Measurements from ENCODE around the gene SALL4.
"Not testable (repeated sequence)": the region's sequence is repeated elsewhere in the genome, so short reads cannot be mapped to it uniquely, and the experiment has no call there.

Gene SALL4

GRCh38 chr20:51766994-51767866, 35.1 kb downstream of the SALL4 start:
- H3K27me3 Mint-ChIP-seq (ENCODE audit: low read depth): peaks cover 40% of the 10 kb centered on the region
- no peaks in the 10 kb centered on the region for H3K9me3 Mint-ChIP-seq
- H3K27ac Mint-ChIP-seq: no peak overlapping the region

GRCh38 chr20:51765381-51765780, 36.9 kb downstream of the SALL4 start:
- H3K4me1 Mint-ChIP-seq (ENCODE audit: low read depth); H3K27ac Mint-ChIP-seq; H3K36me3 Mint-ChIP-seq (ENCODE audit: low read depth); DNase-seq (ENCODE audit: low spot score); H3K9me3 Mint-ChIP-seq; H3K4me3 Mint-ChIP-seq: not testable (repeated sequence)
- H3K27me3 Mint-ChIP-seq (ENCODE audit: low read depth): peaks cover 34% of the 10 kb centered on the region

More at GRCh38 chr20:51766994-51767866, 35.1 kb downstream of the SALL4 start:
- Mint-ChIP-seq H3K4me3 (peak overlapping the region; percentile 66), H3K4me1 (ENCODE audit: low read depth) (peaks cover 7% of the 10 kb centered on the region), H3K36me3 (ENCODE audit: low read depth) (no peaks in the 10 kb centered on the region)
- DNase-seq (ENCODE audit: low spot score): peak; percentile 72

GRCh38 chr20:51763965-51764602, 38.2 kb downstream of the SALL4 start:
- Mint-ChIP-seq H3K27me3 (ENCODE audit: low read depth) (peaks cover 21% of the 10 kb centered on the region), H3K27ac (no peak overlapping the region), H3K4me1 (ENCODE audit: low read depth) (peaks cover 5% of the 10 kb centered on the region), H3K9me3 (no peaks in the 10 kb centered on the region), H3K4me3 (no peak overlapping the region), H3K36me3 (ENCODE audit: low read depth) (no peaks in the 10 kb centered on the region)
- no peak for DNase-seq (ENCODE audit: low spot score)

- no peak for DNase-seq (ENCODE audit: low spot score)
- H3K27me3 Mint-ChIP-seq (ENCODE audit: low read depth): peaks cover 5% of the 10 kb centered on the region
- no peaks in the 10 kb centered on the region for H3K9me3 Mint-ChIP-seq
- H3K4me3 Mint-ChIP-seq: no peak overlapping the region
- no peaks in the 10 kb centered on the region for H3K36me3 Mint-ChIP-seq (ENCODE audit: low read depth)
- H3K4me1 Mint-ChIP-seq (ENCODE audit: low read depth): no peaks in the 10 kb centered on the region
- H3K27ac Mint-ChIP-seq: no peak overlapping the region
Measured at GRCh38 chr20:51760905-51761546, 41.3 kb downstream of the SALL4 start.

- Mint-ChIP-seq H3K4me3 (no peak overlapping the region), H3K4me1 (ENCODE audit: low read depth) (no peaks in the 10 kb centered on the region), H3K36me3 (ENCODE audit: low read depth) (no peaks in the 10 kb centered on the region), H3K27me3 (ENCODE audit: low read depth) (peaks cover 3% of the 10 kb centered on the region), H3K27ac (no peak overlapping the region), H3K9me3 (no peaks in the 10 kb centered on the region)
- DNase-seq (ENCODE audit: low spot score): no peak
Measured at GRCh38 chr20:51759769-51760510, 42.4 kb downstream of the SALL4 start.

- H3K9me3 Mint-ChIP-seq: no peaks in the 10 kb centered on the region
- H3K27ac Mint-ChIP-seq: no peak overlapping the region
- H3K27me3 Mint-ChIP-seq (ENCODE audit: low read depth): peaks cover 2% of the 10 kb centered on the region
- no peak for DNase-seq (ENCODE audit: low spot score)
- H3K36me3 Mint-ChIP-seq (ENCODE audit: low read depth): no peaks in the 10 kb centered on the region
- H3K4me3 Mint-ChIP-seq: no peak overlapping the region
- no peaks in the 10 kb centered on the region for H3K4me1 Mint-ChIP-seq (ENCODE audit: low read depth)
Measured at GRCh38 chr20:51758978-51759544, 43.3 kb downstream of the SALL4 start.

GRCh38 chr20:51757226-51757625, 45.1 kb downstream of the SALL4 start:
- Mint-ChIP-seq H3K27ac (no peak overlapping the region), H3K4me1 (ENCODE audit: low read depth) (no peaks in the 10 kb centered on the region), H3K36me3 (ENCODE audit: low read depth) (no peaks in the 10 kb centered on the region), H3K27me3 (ENCODE audit: low read depth) (no peaks in the 10 kb centered on the region), H3K9me3 (no peaks in the 10 kb centered on the region), H3K4me3 (no peak overlapping the region)
- no peak for DNase-seq (ENCODE audit: low spot score)

GRCh38 chr20:51756653-51757052, 45.7 kb downstream of the SALL4 start:
- no peaks in the 10 kb centered on the region for H3K36me3 Mint-ChIP-seq (ENCODE audit: low read depth)
- no peak for DNase-seq (ENCODE audit: low spot score)
- H3K9me3 Mint-ChIP-seq: no peaks in the 10 kb centered on the region
- H3K27ac Mint-ChIP-seq: no peak overlapping the region
- no peaks in the 10 kb centered on the region for H3K27me3 Mint-ChIP-seq (ENCODE audit: low read depth)
- no peaks in the 10 kb centered on the region for H3K4me1 Mint-ChIP-seq (ENCODE audit: low read depth)
- H3K4me3 Mint-ChIP-seq: no peak overlapping the region

- H3K4me1 Mint-ChIP-seq (ENCODE audit: low read depth); H3K4me3 Mint-ChIP-seq; H3K27me3 Mint-ChIP-seq (ENCODE audit: low read depth); DNase-seq (ENCODE audit: low spot score); H3K9me3 Mint-ChIP-seq; H3K36me3 Mint-ChIP-seq (ENCODE audit: low read depth); H3K27ac Mint-ChIP-seq: not testable (repeated sequence)
Measured at GRCh38 chr20:51753220-51753619, 49.1 kb downstream of the SALL4 start.

- Mint-ChIP-seq H3K4me1 (ENCODE audit: low read depth) (peaks cover 2% of the 10 kb centered on the region), H3K9me3 (no peaks in the 10 kb centered on the region), H3K4me3 (no peak overlapping the region), H3K27me3 (ENCODE audit: low read depth) (no peaks in the 10 kb centered on the region), H3K36me3 (ENCODE audit: low read depth) (no peaks in the 10 kb centered on the region), H3K27ac (no peak overlapping the region)
- DNase-seq (ENCODE audit: low spot score): no peak
Measured at GRCh38 chr20:51752343-51752951, 49.9 kb downstream of the SALL4 start.

- DNase-seq (ENCODE audit: low spot score): no peak
- Mint-ChIP-seq H3K27me3 (ENCODE audit: low read depth) (no peaks in the 10 kb centered on the region), H3K4me3 (no peak overlapping the region), H3K36me3 (ENCODE audit: low read depth) (no peaks in the 10 kb centered on the region), H3K4me1 (ENCODE audit: low read depth) (peaks cover 2% of the 10 kb centered on the region), H3K27ac (no peak overlapping the region), H3K9me3 (no peaks in the 10 kb centered on the region)
Measured at GRCh38 chr20:51750770-51751388, 51.4 kb downstream of the SALL4 start.

GRCh38 chr20:51750037-51750769, 52.1 kb downstream of the SALL4 start:
- peak; percentile 61 for DNase-seq (ENCODE audit: low spot score)
- Mint-ChIP-seq H3K36me3 (ENCODE audit: low read depth) (no peaks in the 10 kb centered on the region), H3K4me1 (ENCODE audit: low read depth) (peaks cover 2% of the 10 kb centered on the region), H3K27me3 (ENCODE audit: low read depth) (no peaks in the 10 kb centered on the region), H3K9me3 (no peaks in the 10 kb centered on the region), H3K4me3 (no peak overlapping the region), H3K27ac (no peak overlapping the region)
